Fibroblast of the conjunctiva (primary cell): Measurements from ENCODE around the gene BLM.
A peak's percentile ranks its signal among the peaks of the same experiment; 100 is the strongest.
"Not testable (repeated sequence)": the region's sequence is repeated elsewhere in the genome, so short reads cannot be mapped to it uniquely, and the experiment has no call there.

ENCODE experiments used
- DNase-seq: peaks from one replicate; pipeline ENCODE4 v3.0.0-alpha.2; 2010; ENCODE audit warnings: low read depth

BLM gene

DNA sequence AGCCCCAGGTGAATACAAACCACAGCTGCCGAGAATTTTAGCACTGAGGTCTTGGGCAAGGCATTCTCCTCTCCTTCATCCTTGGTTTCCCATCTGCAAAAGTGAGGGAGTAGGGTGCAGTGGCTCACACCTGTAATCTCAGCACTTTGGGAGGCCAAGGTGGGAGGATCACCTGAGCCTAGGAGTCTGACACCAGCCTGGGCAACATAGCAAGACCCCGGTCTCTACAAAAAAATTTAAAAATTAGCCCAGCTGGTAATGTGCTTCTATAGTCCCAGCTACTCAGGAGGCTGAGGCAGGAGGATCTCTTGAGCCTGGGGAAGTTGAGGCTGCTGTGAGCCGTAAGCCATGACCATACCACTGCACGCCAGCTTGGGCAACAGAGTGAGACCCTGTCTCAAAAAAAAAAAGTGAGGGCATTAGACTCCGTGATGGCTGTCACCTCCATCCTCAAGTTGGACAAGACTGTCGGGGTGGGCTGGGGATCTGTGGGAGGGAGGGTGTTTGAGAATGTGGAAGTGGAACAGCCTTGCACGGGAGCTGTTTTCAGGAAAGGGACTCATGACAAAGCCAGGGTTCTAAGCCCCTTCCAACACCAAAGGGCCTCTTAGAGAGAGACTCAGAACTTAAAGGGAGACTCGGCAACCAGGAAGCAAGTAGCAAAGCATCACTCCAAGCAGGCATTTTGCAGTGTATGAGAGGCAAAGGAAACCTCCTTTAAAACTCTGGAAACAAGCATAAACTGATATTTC, 105.2 kb downstream of the BLM start:
- no peak for DNase-seq

GRCh38 chr15:90823455-90823974, 106.4 kb downstream of the BLM start:
- DNase-seq, result no peak

- not testable (repeated sequence) for DNase-seq
Measured at GRCh38 chr15:90825115-90825899, 108.2 kb downstream of the BLM start.

DNA sequence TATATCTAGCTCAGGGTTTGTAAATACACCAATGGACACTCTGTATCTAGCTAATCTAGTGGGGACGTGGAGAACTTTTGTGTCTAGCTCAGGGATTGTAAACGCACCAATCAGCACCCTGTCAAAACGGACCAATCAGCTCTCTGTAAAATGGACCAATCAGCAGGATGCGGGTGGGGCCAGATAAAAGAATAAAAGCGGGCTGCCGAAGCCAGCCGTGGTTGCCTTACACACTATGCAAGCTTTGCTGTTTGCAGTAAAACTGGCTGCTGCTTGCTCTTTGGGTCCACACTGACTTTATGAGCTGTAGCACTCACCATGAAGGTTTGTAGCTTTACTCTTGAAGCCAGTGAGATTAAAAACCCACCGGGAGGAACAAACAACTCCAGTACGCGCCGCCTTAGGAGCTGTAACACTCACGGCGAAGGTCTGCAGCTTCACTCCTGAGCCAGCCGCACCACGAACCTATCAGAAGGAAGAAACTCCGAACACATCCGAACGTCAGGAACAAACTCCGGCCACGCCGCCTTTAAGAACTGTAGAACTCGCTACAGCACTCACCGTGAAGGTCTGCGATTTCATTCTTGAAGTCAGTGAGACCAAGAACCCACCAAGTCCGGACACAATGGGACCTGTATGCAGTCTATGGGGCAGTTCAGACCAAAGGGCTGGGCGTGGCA, 109.2 kb downstream of the BLM start:
- not testable (repeated sequence) for DNase-seq

GRCh38 chr15:90826886-90827435, 109.8 kb downstream of the BLM start:
- no peak for DNase-seq

DNA sequence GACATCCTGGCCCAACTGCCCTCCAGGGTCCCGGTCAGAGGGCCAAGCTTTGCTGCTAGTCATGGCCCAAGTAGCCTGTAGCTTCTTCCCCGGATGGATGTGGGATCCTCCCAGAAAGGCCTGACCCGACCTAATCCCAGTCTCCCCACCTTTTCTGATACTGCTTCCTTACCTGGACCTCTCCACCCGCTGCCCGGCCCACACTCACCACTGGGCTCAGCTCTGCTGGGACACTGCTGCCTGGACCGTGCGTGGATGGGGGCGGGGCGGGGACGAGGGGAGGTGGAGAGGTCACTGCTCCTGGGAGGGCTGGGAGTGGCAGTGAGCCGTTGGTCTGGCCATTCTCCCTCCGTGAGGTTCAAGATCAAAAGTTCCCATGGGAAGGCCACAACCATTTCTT, 111.0 kb downstream of the BLM start:
- DNase-seq, result no peak

GRCh38 chr15:90829126-90829525, 112.0 kb downstream of the BLM start:
- no peak for DNase-seq

DNA sequence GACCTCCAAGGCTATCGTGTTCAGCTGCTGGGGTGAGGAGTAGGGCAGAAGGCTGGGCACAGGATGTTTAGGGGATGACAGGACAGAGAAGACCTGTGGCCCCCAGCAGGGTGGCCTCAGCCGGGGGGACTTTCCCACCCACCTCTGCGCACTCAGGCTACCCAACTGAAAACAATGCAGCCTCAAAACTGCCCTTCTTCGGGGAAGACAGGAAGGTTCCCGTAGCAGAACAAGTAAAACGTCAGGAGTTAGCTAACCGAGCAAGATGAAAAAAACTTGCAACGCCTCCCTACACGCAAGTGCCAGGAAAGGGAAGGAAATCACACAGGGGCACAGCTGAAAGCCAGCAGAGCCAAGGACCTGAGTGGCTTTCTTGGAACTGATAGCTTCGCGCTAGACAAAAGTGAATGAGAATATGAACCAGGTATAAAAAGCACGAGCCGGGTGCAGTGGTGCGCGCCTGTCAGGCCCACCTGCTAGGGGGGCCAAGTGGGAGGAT, 112.8 kb downstream of the BLM start:
- no peak for DNase-seq

GRCh38 chr15:90834626-90835025, 117.5 kb downstream of the BLM start:
- DNase-seq, result no peak

GRCh38 chr15:90836296-90836871, 119.2 kb downstream of the BLM start:
- no peak for DNase-seq

GRCh38 chr15:90837094-90837493, 119.9 kb downstream of the BLM start:
- DNase-seq, result no peak

DNA sequence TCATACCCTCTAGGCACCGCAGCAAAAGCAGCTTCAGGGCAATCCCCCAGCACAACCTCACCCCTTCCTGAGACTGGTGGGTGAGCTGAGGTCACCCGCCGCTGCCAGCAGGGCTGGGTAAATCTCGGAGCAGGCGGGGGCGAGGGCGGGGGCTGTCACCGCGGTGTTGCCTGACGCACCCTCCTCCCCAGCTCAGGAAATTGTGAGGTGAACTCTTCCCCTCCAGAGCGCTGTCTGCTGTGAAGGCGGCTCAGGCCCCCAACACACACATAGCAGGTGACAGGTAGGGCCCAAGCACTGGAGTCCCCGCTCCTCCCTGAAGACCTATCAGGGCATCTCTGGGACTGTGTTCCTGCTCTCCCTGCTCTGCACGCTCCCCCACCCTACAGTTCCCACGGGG, 121.0 kb downstream of the BLM start:
- no peak for DNase-seq

- DNase-seq, result no peak
Measured at GRCh38 chr15:90838544-90838943, 121.4 kb downstream of the BLM start.

DNA sequence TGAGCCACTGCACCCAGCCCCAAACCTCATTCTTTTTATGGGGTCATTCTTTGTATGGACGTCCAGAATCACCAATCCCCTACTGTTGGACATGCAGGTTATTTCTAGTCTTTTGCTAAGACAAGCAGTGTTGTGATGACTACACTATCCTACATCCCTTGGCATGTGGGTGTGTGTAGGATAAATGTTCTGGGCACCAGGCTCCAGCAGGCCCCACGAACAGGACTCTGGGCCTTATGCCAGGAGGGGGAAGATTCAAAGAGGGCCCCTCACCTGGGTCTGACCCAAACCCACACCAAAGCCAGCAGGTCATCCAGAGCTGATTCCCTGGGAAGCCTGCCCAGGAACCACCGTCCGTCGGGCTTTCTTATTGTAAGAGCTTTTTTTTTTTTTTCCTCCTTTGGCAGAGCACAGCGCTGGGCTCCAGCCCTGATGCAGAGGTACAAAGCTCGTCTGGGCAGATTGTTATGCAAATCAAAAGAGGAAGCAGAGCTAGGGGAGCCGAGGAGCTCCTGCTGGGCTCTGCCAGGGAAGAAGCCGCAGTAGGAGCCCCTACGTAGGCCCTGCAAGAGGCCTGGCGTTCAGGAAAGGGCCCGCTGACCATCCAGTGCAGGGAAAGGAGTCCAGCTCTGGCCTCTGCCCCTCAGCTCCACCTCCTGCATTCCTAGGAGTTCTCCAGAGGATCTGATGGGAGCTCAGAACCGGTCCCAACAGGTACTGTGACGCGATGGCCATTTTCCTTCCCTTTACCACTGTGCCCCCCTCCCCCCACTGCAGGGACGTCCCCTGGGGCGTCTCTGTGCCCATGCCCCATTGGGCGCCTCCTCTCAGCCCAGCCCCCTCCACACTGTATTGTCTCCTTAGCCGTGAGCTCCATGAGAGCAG, 122.3 kb downstream of the BLM start:
- no peak for DNase-seq

GRCh38 chr15:90840157-90840855, 123.2 kb downstream of the BLM start:
- DNase-seq, result no peak

DNA sequence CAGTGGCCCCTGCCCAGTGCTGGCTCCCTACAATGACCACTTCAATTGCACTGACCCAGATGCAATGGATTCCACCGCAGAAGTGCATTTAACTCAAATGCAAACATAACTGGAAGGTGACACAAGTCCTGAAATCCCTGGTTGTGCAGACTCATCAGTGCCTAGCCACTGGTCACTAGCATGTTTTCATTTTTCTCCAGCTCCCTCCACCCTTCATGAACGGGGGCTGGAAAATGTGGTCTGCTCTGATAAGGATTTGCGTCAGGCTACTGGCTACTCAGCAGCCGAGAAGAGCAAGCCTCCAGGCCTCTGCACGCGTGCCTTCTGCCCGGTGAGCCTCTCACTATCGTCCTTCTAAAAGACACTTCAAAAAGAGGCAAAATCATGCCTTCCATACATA, 123.8 kb downstream of the BLM start:
- no peak for DNase-seq

DNA sequence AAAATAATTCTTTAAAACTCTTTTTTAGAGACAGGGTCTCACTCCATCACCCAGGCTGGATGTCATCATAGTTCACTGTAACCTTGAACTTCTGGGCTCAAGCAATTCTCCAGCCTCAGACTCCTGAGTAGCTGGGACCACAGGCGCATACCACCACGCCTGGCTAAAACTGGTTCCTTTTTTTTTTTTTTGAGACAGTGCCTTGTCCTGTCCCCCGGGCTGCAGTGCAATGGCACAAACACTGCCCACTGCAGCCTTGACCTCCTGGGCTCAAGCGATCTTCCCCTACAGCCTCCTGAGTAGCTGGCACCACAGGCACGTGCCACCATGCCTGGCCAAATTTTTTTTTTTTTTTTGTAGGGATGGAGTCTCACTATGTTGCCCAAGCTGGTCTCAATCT, 127.5 kb downstream of the BLM start:
- no peak for DNase-seq

DNA sequence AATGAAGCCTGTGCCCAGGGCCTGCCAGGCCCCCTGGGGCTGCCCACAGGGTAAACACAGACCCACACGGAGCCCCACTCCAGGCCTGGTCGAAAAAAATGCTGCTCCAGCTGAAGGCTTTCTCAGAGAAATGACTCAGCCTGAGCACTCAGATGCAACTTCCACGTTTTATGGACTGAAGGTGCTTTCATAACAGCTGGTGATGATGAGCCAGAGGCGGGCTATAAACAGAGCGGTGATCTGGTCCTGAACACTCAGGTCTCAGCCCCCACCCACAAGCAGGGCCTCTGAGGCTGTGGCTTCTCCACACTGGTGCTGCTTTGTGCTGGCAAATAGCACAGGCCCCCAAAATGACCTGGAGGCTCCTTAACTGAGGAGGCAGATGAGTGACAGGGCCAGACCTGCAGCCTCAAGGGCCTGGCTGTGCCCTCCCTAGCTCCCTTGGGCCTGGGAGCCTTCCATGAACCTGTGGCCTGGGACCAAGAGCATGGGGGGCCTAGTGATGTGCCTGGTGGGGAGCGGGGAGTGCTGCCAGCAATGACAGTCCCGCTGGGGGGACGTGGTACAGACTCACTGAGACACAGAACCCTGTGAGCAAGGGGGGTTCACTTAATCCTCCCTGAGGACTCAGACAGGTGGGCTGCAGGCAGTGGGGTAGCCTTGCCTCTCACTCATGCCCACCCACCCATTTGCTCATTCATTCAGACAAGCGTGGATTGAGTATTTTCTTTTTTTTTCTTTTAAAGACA, 128.2 kb downstream of the BLM start:
- DNase-seq, result peak; percentile 26

- DNase-seq, result not testable (repeated sequence)
Measured at GRCh38 chr15:90849424-90849823, 132.3 kb downstream of the BLM start.
